Colonic mucosa (tissue), 4 donors: ENCODE data around the gene PACS1. TPM values are rescaled to one million over a fixed set of nuclear protein-coding genes. Genes with fewer than 3 reads are reported as not detected.

ENCODE experiments used
- DNase-seq: peaks from one replicate; pipeline ENCODE4 v3.0.0-alpha.2; 2020
- H3K27ac ChIP-seq: fragments of 200-600 bp; one replicate; pipeline ENCODE4 v1.8.0; 2021
- H3K27me3 ChIP-seq: fragments of 200-600 bp; one replicate; pipeline ENCODE4 v1.8.0; 2021
- H3K36me3 ChIP-seq: fragments of 200-600 bp; one replicate; pipeline ENCODE4 v1.8.0; 2021
- H3K4me1 ChIP-seq: fragments of 200-600 bp; one replicate; pipeline ENCODE4 v1.8.0; 2021; ENCODE audit warnings: mild to moderate bottlenecking
- H3K4me3 ChIP-seq: fragments of 200-600 bp; one replicate; pipeline ENCODE4 v1.8.0; 2021
- H3K9ac ChIP-seq, 2 donors: one replicate each; pipeline ENCODE4 v1.7.0; 2013; ENCODE audit warnings: control low read depth in 2 of 2, low read depth in 2 of 2, low read length in 2 of 2
- H3K9me3 ChIP-seq: fragments of 200-600 bp; one replicate; pipeline ENCODE4 v1.8.0; 2021
- intact Hi-C: fragments of 100-400 bp; cut with DNase I; formaldehyde crosslinking; loops from one replicate; pipeline ENCODE4 v1.14.1; 2022
- total RNA-seq, 2 donors: library from RNA; stranded (reverse); fragmentation: NEBNext Ultra II Directional in 1 of 2; extraction: Animal tissue kit (Norgen Biotek cat#: 25700) in 1 of 2; gene quantifications; one replicate each; pipeline ENCODE4 v1.2.1, GENCODE V29; 2021
- TF ChIP-seq, protein P1 (sequence below): fragments of 200-600 bp; IDR thresholded peaks from one replicate; pipeline ENCODE4 v1.8.0; 2022; ENCODE audit warnings: antibody characterized with exemption, mild to moderate bottlenecking
- donor health status: healthy.
- donor health status: DM: no; HTN: no; CAD: no.
- donor health status: DM: no; HTN: no; CAD: no.

Gene PACS1
- total RNA-seq, 2 donors from 2014 or later, result 10.1 to 20.9 TPM

DNA sequence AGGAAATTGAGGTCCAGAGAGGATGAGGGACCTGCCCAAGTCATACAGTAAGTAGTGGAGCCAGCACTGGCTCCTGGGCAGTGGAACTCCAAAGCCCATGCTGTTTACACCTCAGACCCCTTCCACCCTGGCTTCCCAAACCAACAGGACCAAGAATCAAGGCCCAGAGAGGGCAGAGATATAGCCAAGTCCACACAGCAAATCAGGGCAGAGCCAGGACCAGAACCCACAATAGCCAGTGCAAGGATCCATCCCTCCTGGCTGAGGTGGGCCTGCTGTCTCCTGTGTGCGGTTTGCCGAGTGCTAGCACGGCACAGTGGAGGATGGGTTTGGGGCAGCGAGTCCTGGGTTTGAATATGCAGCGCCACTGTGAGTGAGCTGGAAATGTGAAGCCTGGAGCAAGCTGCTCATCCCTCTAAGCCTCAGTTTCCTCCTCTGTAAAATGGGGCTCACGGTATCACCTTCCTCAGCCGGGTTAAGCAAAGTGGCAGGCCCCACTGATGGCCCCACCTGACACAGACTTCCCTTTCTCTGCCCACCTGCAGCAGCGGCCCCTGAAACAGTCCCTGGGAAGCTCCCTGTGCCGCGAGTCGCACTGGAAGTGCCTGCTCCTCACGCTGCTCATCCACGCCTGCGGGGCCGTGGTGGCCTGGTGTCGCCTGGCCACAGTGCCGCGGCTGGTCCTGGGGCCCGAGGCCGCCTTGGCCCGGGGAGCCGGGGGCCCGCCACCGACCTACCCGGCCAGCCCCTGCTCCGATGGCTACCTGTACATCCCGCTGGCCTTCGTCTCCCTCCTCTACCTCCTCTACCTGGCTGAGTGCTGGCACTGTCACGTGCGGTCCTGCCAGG, 223.9 kb downstream of the PACS1 start:
- peaks cover 15% of the 10 kb centered on the region for H3K27me3 ChIP-seq

More for the DNA sequence above, 223.9 kb downstream of the PACS1 start:
- Histone ChIP-seq H3K9me3 (no peaks in the 10 kb centered on the region), H3K4me1 (peaks cover 5% of the 10 kb centered on the region), H3K36me3 (no peaks in the 10 kb centered on the region), H3K27ac (no peak overlapping the region), H3K9ac (no peak overlapping the region), H3K4me3 (no peak overlapping the region)
- TF ChIP-seq, protein P1, sequence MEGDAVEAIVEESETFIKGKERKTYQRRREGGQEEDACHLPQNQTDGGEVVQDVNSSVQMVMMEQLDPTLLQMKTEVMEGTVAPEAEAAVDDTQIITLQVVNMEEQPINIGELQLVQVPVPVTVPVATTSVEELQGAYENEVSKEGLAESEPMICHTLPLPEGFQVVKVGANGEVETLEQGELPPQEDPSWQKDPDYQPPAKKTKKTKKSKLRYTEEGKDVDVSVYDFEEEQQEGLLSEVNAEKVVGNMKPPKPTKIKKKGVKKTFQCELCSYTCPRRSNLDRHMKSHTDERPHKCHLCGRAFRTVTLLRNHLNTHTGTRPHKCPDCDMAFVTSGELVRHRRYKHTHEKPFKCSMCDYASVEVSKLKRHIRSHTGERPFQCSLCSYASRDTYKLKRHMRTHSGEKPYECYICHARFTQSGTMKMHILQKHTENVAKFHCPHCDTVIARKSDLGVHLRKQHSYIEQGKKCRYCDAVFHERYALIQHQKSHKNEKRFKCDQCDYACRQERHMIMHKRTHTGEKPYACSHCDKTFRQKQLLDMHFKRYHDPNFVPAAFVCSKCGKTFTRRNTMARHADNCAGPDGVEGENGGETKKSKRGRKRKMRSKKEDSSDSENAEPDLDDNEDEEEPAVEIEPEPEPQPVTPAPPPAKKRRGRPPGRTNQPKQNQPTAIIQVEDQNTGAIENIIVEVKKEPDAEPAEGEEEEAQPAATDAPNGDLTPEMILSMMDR, result no peak
- intact Hi-C loops, result no loop called here
- DNase-seq, result no peak

Other genes starting within 250 kb of the PACS1 start
- 1 to 10 TPM; 1.6 to 1.9 TPM for gene SNX32, start 236.3 kb upstream of the PACS1 start, total RNA-seq
- gene CFL1, start 212.1 kb upstream of the PACS1 start, total RNA-seq, result 1,000 to 10,000 TPM; 1,832 to 1,932 TPM
- gene MUS81, start 209.8 kb upstream of the PACS1 start, total RNA-seq, result 10 to 100 TPM; 47.2 to 62.5 TPM
- 10 to 100 TPM in 1 of 2 donors, 1 to 10 TPM in 1; 9.6 to 22.5 TPM for gene EFEMP2, start 197.5 kb upstream of the PACS1 start, total RNA-seq
- 1 to 10 TPM; 1.2 TPM for gene CTSW, start 190.4 kb upstream of the PACS1 start, total RNA-seq
- gene FIBP, start 181.8 kb upstream of the PACS1 start, total RNA-seq, result 10 to 100 TPM; 41.9 to 53.5 TPM
- 10 to 100 TPM; 11.2 to 16.3 TPM for gene CCDC85B, start 179.6 kb upstream of the PACS1 start, total RNA-seq
- 1 to 10 TPM in 1 of 2 donors, under 1 TPM in 1; 0.84 to 4.2 TPM for gene FOSL1, start 169.9 kb upstream of the PACS1 start, total RNA-seq
- gene C11orf68, start 151.2 kb upstream of the PACS1 start, total RNA-seq, result 10 to 100 TPM; 26.6 to 29.0 TPM
- gene DRAP1, start 150.8 kb upstream of the PACS1 start, total RNA-seq, result 10 to 100 TPM; 53.4 to 91.5 TPM
- not detected for gene TSGA10IP, start 124.8 kb upstream of the PACS1 start, total RNA-seq
- 10 to 100 TPM; 40.0 to 50.9 TPM for gene SART1, start 108.5 kb upstream of the PACS1 start, total RNA-seq
- 10 to 100 TPM; 27.8 to 32.8 TPM for gene EIF1AD, start 68.1 kb upstream of the PACS1 start, total RNA-seq
- 100 to 1,000 TPM; 128 to 231 TPM for gene BANF1, start 67.8 kb upstream of the PACS1 start, total RNA-seq
- gene CST6, start 58.3 kb upstream of the PACS1 start, total RNA-seq, result not detected
- under 1 TPM in 1 of 2 donors, not detected in 1; 0.35 TPM for gene CATSPER1, start 43.8 kb upstream of the PACS1 start, total RNA-seq
- not detected for gene GAL3ST3, start 21.1 kb upstream of the PACS1 start, total RNA-seq
- gene SF3B2, start 17.9 kb upstream of the PACS1 start, total RNA-seq, result 100 to 1,000 TPM; 139 to 196 TPM
- 10 to 100 TPM; 19.9 to 35.7 TPM for gene KLC2, start 187.4 kb downstream of the PACS1 start, total RNA-seq
- gene RAB1B, start 198.4 kb downstream of the PACS1 start, total RNA-seq, result 100 to 1,000 TPM; 212 to 243 TPM
- under 1 TPM; 0.58 to 0.67 TPM for gene CNIH2, start 207.9 kb downstream of the PACS1 start, total RNA-seq
- gene YIF1A, start 218.9 kb downstream of the PACS1 start, total RNA-seq, result 100 to 1,000 TPM in 1 of 2 donors, 10 to 100 TPM in 1; 87.4 to 159 TPM
- gene TMEM151A, start 221.6 kb downstream of the PACS1 start, total RNA-seq, result under 1 TPM; 0.37 to 0.47 TPM
- 1 to 10 TPM; 4.9 to 8.8 TPM for gene CD248, start 246.8 kb downstream of the PACS1 start, total RNA-seq